ENCODE results near the gene EPS15. TPM values are rescaled to one million over a fixed set of nuclear protein-coding genes. Genes with fewer than 3 reads are reported as not detected.

Gene EPS15
- total and polyA plus RNA-seq, 9 of the 15 experiments (the other 6 are each of a cell fraction or from before 2014, with no cell fraction given): 23.1 to 69.0 (median 41.7) TPM

GRCh38 chr1:51344276-51344601, 174.8 kb downstream of the EPS15 start (continued):
- no peak for TF ChIP-seq GMEB1 (CRISPR knock-in tag; IDR thresholded peaks at IDR 0.05)
- no peak for TF ChIP-seq ETS1 (conservative IDR thresholded peaks at IDR 0.05; ENCODE audit: control insufficient read depth, low read depth, low read length)

GRCh38 chr1:51343624-51344023, 175.4 kb downstream of the EPS15 start:
- Histone ChIP-seq H3K36me3 (ENCODE audit: control insufficient read depth, insufficient read depth, low read length) (no peaks in the 10 kb centered on the region), H3K4me3 (no peak overlapping the region), H2AFZ (ENCODE audit: low read depth, low read length) (no peak overlapping the region), H3K27me3 (ENCODE audit: control insufficient read depth in 2 of 2, insufficient read depth in 2 of 2, low read length in 2 of 2) (peaks cover 0 to 8% of the 10 kb centered on the region in 2 experiments; a peak in 3 of 5 replicates), H3K27ac (ENCODE audit: extremely low read depth, low read depth, low read length) (no peak overlapping the region), H3K79me2 (ENCODE audit: control insufficient read depth, insufficient read depth, low read length) (no peaks in the 10 kb centered on the region), H4K20me1 (replicated peaks; ENCODE audit: control insufficient read depth, insufficient read depth, low read length) (no peaks in the 10 kb centered on the region), H3K9me3 (replicated peaks; ENCODE audit: control insufficient read depth, insufficient read depth, low read depth, low read length) (no peaks in the 10 kb centered on the region), H3K4me1 (replicated peaks in 1 of 2; ENCODE audit: control insufficient read depth in 2 of 2, insufficient read depth in 2 of 2, low read length in 2 of 2) (peaks cover 0 to 17% of the 10 kb centered on the region in 2 experiments; a peak in 2 of 5 replicates), H3K9ac (ENCODE audit: insufficient read depth in 1 of 2, low read depth in 2 of 2, low read length in 2 of 2) (no peak overlapping the region), H3K4me2 (ENCODE audit: insufficient read depth, low read length) (no peak overlapping the region), H3K9me1 (ENCODE audit: control insufficient read depth, insufficient read depth, low read length) (no peaks in the 10 kb centered on the region)
- no peak for DNase-seq (ENCODE audit: extremely low read depth in 1 of 4, low spot score in 3 of 4)
- in situ Hi-C loops (cut with MboI): loop anchor here (10.0 kb wide), 1 partner anchor 191 kb away; no protein-coding TSS in a partner anchor
- intact Hi-C loops (cut with micrococcal nuclease): loop anchor here (2.0 to 10.0 kb wide), 3 partner anchors 179 to 421 kb away; no protein-coding TSS in a partner anchor
- no peak for TF ChIP-seq EP400 (IDR thresholded peaks at IDR 0.05)
- TF ChIP-seq CEBPG (CRISPR knock-in tag; IDR thresholded peaks at IDR 0.05): peak; percentile 31; the same call in 1 of the 2 replicates
- TF ChIP-seq CEBPG (tag; conservative IDR thresholded peaks at IDR 0.05 in 1 of 2, IDR thresholded peaks at IDR 0.05 in 1 of 2): no peak
- BruUV-seq (replicated peaks): no TSS peak
- no peak for ATAC-seq
- FAIRE-seq: no peak
- ChIA-PET POLR2A (interaction anchor here (0.6 to 3.1 kb wide), 3 partner anchors 10 to 17 kb away, joined by 4 to 17 read pairs (median 4); partner anchors contain the start of gene TTC39A), CTCF (ENCODE audit: low intra/inter-chr PET ratio) (no interaction called here)
- WGBS (ENCODE audit: insufficient coverage, low coverage, missing lambda C conversion rate): 42% methylated on average over 3 of the region's 3 CpGs

Measured in K562 (cell line).